ENCODE data around the gene CLCNKA. TPM values are rescaled to one million over a fixed set of nuclear protein-coding genes. Genes with fewer than 3 reads are reported as not detected.
"Not testable (repeated sequence)": the region's sequence is repeated elsewhere in the genome, so short reads cannot be mapped to it uniquely, and the experiment has no call there.

The CLCNKA gene
- total RNA-seq, 1 donor from 2014 or later: 1.6 TPM

DNA sequence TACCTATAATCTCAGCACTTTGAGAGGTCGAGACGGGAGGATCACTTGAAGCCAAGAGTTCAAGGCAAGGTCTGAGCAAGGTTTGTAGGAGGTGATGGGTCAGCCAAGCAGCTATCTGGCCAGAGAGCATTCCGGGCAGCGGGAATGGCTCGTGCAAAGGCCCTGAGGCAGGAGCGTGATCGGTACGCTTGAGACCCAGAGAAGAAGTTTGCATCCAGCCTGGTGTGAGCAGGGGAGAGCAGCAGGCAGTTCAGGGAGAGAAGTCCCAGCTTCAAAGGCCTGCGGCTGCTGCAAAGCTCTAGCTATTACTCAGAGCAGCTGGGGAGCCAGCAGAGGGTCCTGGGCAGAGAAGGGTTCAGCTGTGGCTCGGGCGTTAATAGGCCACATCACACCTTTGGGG is 22.9 kb upstream of the CLCNKA start:
- Mint-ChIP-seq H3K36me3 (no peaks in the 10 kb centered on the region), H3K27ac (no peak overlapping the region), H3K9me3 (no peaks in the 10 kb centered on the region), H3K4me3 (no peak overlapping the region), H3K4me1 (ENCODE audit: unreplicated experiment) (no peaks in the 10 kb centered on the region), H3K27me3 (peaks cover 11% of the 10 kb centered on the region)
- TF ChIP-seq, protein P1, sequence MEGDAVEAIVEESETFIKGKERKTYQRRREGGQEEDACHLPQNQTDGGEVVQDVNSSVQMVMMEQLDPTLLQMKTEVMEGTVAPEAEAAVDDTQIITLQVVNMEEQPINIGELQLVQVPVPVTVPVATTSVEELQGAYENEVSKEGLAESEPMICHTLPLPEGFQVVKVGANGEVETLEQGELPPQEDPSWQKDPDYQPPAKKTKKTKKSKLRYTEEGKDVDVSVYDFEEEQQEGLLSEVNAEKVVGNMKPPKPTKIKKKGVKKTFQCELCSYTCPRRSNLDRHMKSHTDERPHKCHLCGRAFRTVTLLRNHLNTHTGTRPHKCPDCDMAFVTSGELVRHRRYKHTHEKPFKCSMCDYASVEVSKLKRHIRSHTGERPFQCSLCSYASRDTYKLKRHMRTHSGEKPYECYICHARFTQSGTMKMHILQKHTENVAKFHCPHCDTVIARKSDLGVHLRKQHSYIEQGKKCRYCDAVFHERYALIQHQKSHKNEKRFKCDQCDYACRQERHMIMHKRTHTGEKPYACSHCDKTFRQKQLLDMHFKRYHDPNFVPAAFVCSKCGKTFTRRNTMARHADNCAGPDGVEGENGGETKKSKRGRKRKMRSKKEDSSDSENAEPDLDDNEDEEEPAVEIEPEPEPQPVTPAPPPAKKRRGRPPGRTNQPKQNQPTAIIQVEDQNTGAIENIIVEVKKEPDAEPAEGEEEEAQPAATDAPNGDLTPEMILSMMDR (conservative IDR thresholded peaks at IDR 0.05): no peak
- DNase-seq (ENCODE audit: extremely low spot score, unreplicated experiment): no peak

DNA sequence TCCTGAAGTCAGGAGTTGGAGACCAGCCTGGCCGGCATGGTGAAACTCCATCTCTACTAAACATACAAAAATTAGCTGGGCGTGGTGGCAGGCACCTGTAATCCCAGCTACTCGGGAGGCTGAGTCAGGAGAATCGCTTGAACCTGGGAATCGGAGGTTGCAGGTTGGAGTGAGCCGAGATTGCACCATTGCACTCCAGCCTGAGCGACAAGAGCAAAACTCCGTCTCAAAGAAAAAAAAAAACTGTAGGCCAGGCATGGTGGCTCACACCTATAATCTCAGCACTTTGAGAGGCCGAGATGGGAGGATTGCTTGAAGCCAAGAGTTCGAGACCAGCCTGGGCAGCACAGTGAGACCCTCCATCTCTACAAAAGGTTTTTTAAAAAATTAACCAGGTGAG is 20.6 kb upstream of the CLCNKA start:
- not testable (repeated sequence) for DNase-seq (ENCODE audit: extremely low spot score, unreplicated experiment); H3K27ac Mint-ChIP-seq; H3K4me3 Mint-ChIP-seq; H3K4me1 Mint-ChIP-seq (ENCODE audit: unreplicated experiment); H3K36me3 Mint-ChIP-seq; H3K9me3 Mint-ChIP-seq
- peaks cover 11% of the 10 kb centered on the region for H3K27me3 Mint-ChIP-seq

DNA sequence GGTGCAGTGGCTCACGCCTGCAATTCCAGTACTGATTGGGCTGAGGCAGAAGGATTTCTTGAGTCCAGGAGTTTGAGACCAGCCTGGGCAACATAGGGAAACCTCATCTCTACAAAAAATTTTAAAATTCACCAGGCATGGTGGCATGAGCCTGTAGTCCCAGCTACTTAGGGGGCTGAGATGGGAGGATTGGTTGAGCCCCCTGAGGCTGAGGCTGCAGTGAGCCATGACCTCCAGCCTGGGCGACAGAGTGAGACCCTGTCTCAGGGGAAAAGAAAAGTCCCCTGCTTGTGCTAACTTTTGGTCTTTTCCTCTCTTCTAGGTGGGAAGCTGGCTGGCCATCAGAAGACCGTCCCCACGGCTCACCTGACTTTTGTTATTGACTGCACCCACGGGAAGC is 16.2 kb upstream of the CLCNKA start:
- TF ChIP-seq, protein P1 (conservative IDR thresholded peaks at IDR 0.05): no peak
- Mint-ChIP-seq H3K36me3 (no peaks in the 10 kb centered on the region), H3K4me3 (no peak overlapping the region), H3K27me3 (no peaks in the 10 kb centered on the region), H3K4me1 (ENCODE audit: unreplicated experiment) (no peaks in the 10 kb centered on the region), H3K27ac (no peak overlapping the region), H3K9me3 (no peaks in the 10 kb centered on the region)
- no peak for DNase-seq (ENCODE audit: extremely low spot score, unreplicated experiment)

DNA sequence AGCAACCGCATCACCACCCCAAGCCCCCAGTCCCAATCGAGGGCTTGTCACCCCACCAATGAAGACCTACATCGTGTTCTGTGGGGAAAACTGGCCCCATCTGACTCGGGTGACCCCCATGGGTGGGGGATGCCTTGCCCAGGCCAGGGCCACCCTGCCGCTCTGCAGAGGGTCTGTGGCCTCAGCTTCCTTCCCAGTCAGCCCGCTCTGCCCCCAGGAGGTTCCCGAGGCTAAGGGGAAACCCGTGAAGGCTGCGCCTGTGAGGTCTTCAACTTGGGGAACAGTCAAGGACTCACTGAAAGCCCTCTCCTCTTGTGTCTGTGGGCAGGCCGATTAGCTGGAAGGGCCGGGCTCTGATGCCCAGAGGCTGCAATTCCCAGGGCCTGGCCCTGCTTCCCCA is 15.8 kb upstream of the CLCNKA start:
- no peak overlapping the region for H3K27ac Mint-ChIP-seq
- H3K9me3 Mint-ChIP-seq: no peaks in the 10 kb centered on the region
- no peaks in the 10 kb centered on the region for H3K4me1 Mint-ChIP-seq (ENCODE audit: unreplicated experiment)
- DNase-seq (ENCODE audit: extremely low spot score, unreplicated experiment): no peak
- TF ChIP-seq, protein P1 (conservative IDR thresholded peaks at IDR 0.05): no peak
- H3K27me3 Mint-ChIP-seq: no peaks in the 10 kb centered on the region
- H3K4me3 Mint-ChIP-seq: no peak overlapping the region
- no peaks in the 10 kb centered on the region for H3K36me3 Mint-ChIP-seq

DNA sequence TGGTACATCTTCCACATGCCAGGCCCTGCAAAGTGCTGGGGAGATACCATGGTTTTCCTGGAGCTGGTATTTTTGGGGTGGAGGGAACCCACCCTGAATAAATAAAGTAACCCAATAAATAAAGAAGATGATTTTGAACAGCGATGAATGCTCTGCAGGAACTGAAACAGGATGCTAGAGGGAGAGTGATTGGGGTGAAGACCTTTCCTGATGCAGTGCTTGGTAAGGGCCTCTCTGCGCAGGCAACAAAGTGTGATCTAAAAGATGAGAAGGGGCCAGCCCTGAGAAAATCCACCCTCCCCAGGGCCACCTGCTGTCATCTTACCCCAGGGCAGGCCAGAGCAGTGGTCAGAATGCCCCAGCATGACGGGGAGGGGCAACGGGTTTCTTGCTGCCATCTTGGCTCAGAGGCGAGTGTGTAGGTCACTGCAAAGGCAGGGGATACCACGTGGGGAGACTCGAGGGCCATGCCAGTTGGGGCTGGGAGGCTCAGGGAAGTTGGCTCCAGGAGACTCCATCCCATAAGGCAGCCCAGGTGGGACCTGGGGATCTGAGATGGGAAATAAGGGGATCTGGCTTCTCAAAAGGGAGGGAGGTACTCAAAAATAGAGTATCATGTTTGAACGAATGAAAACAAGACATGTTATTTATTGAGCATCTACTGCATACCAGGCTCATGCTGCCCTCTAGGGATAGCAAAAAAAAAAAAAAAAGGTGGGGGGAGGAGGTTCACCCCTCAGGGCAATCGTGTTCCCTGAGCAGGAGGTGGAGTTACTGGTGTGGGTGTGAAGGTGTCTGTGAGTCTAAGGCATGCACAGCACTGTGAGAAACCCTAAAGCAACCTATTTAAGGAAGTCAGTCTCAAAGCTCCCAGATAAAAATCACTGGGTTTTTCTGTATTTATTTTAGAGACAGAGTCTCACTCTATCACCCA is 15.0 kb upstream of the CLCNKA start:
- no peaks in the 10 kb centered on the region for H3K4me1 Mint-ChIP-seq (ENCODE audit: unreplicated experiment)
- H3K27ac Mint-ChIP-seq: peak overlapping the region; percentile 31
- no peaks in the 10 kb centered on the region for H3K27me3 Mint-ChIP-seq
- H3K36me3 Mint-ChIP-seq: no peaks in the 10 kb centered on the region
- no peak for DNase-seq (ENCODE audit: extremely low spot score, unreplicated experiment)
- no peak overlapping the region for H3K4me3 Mint-ChIP-seq
- no peaks in the 10 kb centered on the region for H3K9me3 Mint-ChIP-seq
- TF ChIP-seq, protein P1 (conservative IDR thresholded peaks at IDR 0.05): no peak

DNA sequence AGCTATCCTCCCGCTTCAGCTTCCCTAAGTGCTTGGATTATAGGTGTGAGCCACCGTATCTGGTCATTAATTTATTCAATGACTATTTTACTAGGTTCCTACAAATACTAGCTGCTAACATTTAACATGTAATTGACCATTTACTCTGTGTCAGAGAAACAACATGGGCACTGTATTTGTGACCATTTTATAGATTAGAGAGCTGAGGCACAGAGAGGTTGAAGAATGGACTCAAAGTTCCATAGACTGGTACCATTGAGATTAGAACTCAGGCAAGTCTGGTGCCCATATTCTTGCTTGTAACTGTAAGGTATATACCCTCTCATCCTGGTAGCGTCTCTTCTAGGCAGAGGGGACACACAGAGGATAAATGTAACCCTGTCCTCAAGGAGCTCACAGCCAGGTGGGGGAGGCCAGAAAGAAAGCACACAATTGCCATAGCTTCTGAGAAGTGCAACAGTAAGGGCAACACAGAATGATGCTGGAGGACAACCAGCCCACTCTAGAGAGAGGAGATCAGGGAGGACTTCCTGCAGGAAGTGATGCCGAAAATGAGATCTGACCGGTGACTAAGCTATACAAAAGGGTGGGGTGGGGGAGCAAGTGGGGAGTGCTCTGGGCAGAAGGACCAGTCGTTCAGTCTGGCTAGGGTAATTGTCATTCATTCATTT is 14.0 kb upstream of the CLCNKA start:
- H3K27ac Mint-ChIP-seq: no peak overlapping the region
- H3K27me3 Mint-ChIP-seq: no peaks in the 10 kb centered on the region
- no peaks in the 10 kb centered on the region for H3K36me3 Mint-ChIP-seq

More for the DNA sequence above, 14.0 kb upstream of the CLCNKA start:
- H3K9me3 Mint-ChIP-seq: no peaks in the 10 kb centered on the region
- TF ChIP-seq, protein P1 (conservative IDR thresholded peaks at IDR 0.05): no peak
- no peaks in the 10 kb centered on the region for H3K4me1 Mint-ChIP-seq (ENCODE audit: unreplicated experiment)
- no peak overlapping the region for H3K4me3 Mint-ChIP-seq
- no peak for DNase-seq (ENCODE audit: extremely low spot score, unreplicated experiment)
